NCI-H2227 treated with DMSO at 0.1 percent for 48 hours (cell line): Measurements from ENCODE around the gene RAB33A.

ENCODE experiments used
- DNase-seq: peaks from one replicate; lab custom pipeline; 2025; lab: John Stamatoyannopoulos, UW

RAB33A gene

GRCh38 chrX:130171446-130172126 is at the start of gene RAB33A:
TSS of gene RAB33A (plus strand) at chrX:130171962. CDS start at chrX:130172063, 101 bp downstream.
- peak; percentile 40 for DNase-seq

GRCh38 chrX:130124577-130124976 is 47.2 kb upstream of the RAB33A start:
- no peak for DNase-seq

GRCh38 chrX:130125091-130125874 is 46.5 kb upstream of the RAB33A start:
- no peak for DNase-seq

GRCh38 chrX:130130990-130131389 is 40.8 kb upstream of the RAB33A start:
- DNase-seq: no peak

- DNase-seq: no peak
Measured at GRCh38 chrX:130136496-130136895, 35.3 kb upstream of the RAB33A start.

- DNase-seq: no peak
Measured at GRCh38 chrX:130136961-130137360, 34.8 kb upstream of the RAB33A start.

- DNase-seq: no peak
Measured at GRCh38 chrX:130139474-130140201, 32.1 kb upstream of the RAB33A start.

GRCh38 chrX:130144509-130144908 is 27.3 kb upstream of the RAB33A start:
- DNase-seq: no peak

- DNase-seq: no peak
Measured at GRCh38 chrX:130145123-130145522, 26.6 kb upstream of the RAB33A start.

- no peak for DNase-seq
Measured at GRCh38 chrX:130147631-130148030, 24.1 kb upstream of the RAB33A start.

GRCh38 chrX:130155564-130155963 is 16.2 kb upstream of the RAB33A start:
- DNase-seq: no peak

GRCh38 chrX:130158311-130158710 is 13.5 kb upstream of the RAB33A start:
- no peak for DNase-seq

GRCh38 chrX:130159776-130160175 is 12.0 kb upstream of the RAB33A start:
- no peak for DNase-seq

- DNase-seq: no peak
Measured at GRCh38 chrX:130162094-130162735, 9.5 kb upstream of the RAB33A start.

- DNase-seq: no peak
Measured at GRCh38 chrX:130163398-130163797, 8.4 kb upstream of the RAB33A start.

GRCh38 chrX:130165181-130165702 is 6.5 kb upstream of the RAB33A start:
- no peak for DNase-seq

GRCh38 chrX:130165703-130166502 is 5.9 kb upstream of the RAB33A start, which contains the start of gene AIFM1:
TSS of gene AIFM1 (minus strand) at chrX:130165841. CDS start at chrX:130165656, 185 bp downstream.
- DNase-seq: peak; percentile 99

GRCh38 chrX:130166503-130166777 is 5.3 kb upstream of the RAB33A start:
- DNase-seq: no peak

- DNase-seq: no peak
Measured at GRCh38 chrX:130167040-130167439, 4.7 kb upstream of the RAB33A start.

- DNase-seq: peak; percentile 93
Measured at GRCh38 chrX:130170752-130171445, 863 bp upstream of the RAB33A start.
